Measurements from ENCODE around the gene MAN2A2.
"Not testable (repeated sequence)": the region's sequence is repeated elsewhere in the genome, so short reads cannot be mapped to it uniquely, and the experiment has no call there.

The MAN2A2 gene

GRCh38 chr15:90871716-90872485 is 31.2 kb upstream of the MAN2A2 start:
- no peak for DNase-seq

- DNase-seq, result no peak
These were observed 30.5 kb upstream of the MAN2A2 start for GRCh38 chr15:90872486-90873184.

GRCh38 chr15:90873488-90873997 is 29.6 kb upstream of the MAN2A2 start:
- DNase-seq, result no peak

- peak; percentile 24 for DNase-seq
These were observed 29.0 kb upstream of the MAN2A2 start for GRCh38 chr15:90873998-90874605.

GRCh38 chr15:90874986-90875385 is 28.1 kb upstream of the MAN2A2 start:
- not testable (repeated sequence) for DNase-seq

GRCh38 chr15:90875549-90875981 is 27.5 kb upstream of the MAN2A2 start:
- no peak for DNase-seq

- DNase-seq, result no peak
These were observed 27.1 kb upstream of the MAN2A2 start for GRCh38 chr15:90876046-90876445.

- no peak for DNase-seq
These were observed 26.5 kb upstream of the MAN2A2 start for GRCh38 chr15:90876512-90877170.

- DNase-seq, result no peak
These were observed 25.8 kb upstream of the MAN2A2 start for GRCh38 chr15:90877315-90877714.

- DNase-seq, result no peak
These were observed 25.1 kb upstream of the MAN2A2 start for GRCh38 chr15:90877996-90878395.

- DNase-seq, result no peak
These were observed 24.4 kb upstream of the MAN2A2 start for GRCh38 chr15:90878660-90879059.

GRCh38 chr15:90879730-90880366 is 23.3 kb upstream of the MAN2A2 start:
- no peak for DNase-seq

- DNase-seq, result no peak
These were observed 22.5 kb upstream of the MAN2A2 start for GRCh38 chr15:90880381-90881145.

- DNase-seq, result no peak
These were observed 21.7 kb upstream of the MAN2A2 start for GRCh38 chr15:90881181-90881977.

- DNase-seq, result no peak
These were observed 21.0 kb upstream of the MAN2A2 start for GRCh38 chr15:90881978-90882721.

- no peak for DNase-seq
These were observed 20.1 kb upstream of the MAN2A2 start for GRCh38 chr15:90882781-90883525.

GRCh38 chr15:90883526-90883975 is 19.6 kb upstream of the MAN2A2 start:
- no peak for DNase-seq

- DNase-seq, result peak; percentile 62
These were observed 19.0 kb upstream of the MAN2A2 start, which contains the start of gene FES for GRCh38 chr15:90883976-90884718. Gene FES, plus strand, starts transcription at chr15:90884504. Its CDS starts 542 bp downstream, at chr15:90885046.

Data from GF-D8 (cell line).